ENCODE measurements around the gene CDK5RAP2.

DNA sequence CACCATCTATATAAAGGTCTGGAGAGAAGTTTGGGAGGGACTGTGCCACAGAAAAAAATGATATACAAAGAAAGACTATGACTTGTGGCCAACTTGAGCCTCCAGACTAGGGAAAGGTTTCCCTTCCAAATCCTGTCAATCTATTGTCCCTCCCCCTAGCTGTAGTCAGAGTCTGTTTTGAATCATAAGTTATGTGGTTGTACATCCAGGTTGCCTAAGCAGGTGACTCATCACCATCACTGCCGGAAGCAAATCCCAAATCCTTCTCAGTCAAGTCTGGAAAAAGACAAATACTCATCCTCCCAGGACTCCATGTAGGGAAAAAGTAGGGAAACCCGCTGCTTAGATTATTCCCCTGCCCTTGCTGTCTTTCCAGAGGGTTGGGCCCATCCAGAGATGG is 235.7 kb downstream of the CDK5RAP2 start:
- TF ChIP-seq, protein P1, sequence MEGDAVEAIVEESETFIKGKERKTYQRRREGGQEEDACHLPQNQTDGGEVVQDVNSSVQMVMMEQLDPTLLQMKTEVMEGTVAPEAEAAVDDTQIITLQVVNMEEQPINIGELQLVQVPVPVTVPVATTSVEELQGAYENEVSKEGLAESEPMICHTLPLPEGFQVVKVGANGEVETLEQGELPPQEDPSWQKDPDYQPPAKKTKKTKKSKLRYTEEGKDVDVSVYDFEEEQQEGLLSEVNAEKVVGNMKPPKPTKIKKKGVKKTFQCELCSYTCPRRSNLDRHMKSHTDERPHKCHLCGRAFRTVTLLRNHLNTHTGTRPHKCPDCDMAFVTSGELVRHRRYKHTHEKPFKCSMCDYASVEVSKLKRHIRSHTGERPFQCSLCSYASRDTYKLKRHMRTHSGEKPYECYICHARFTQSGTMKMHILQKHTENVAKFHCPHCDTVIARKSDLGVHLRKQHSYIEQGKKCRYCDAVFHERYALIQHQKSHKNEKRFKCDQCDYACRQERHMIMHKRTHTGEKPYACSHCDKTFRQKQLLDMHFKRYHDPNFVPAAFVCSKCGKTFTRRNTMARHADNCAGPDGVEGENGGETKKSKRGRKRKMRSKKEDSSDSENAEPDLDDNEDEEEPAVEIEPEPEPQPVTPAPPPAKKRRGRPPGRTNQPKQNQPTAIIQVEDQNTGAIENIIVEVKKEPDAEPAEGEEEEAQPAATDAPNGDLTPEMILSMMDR (IDR thresholded peaks at IDR 0.05 in 4 of 5, conservative IDR thresholded peaks at IDR 0.05 in 1 of 5): no peak
- no peak for TF ChIP-seq POLR2A (IDR thresholded peaks at IDR 0.05)
